Neural progenitor cell (in vitro differentiated cells): ENCODE measurements around the gene FUT2. TPM values are rescaled to one million over a fixed set of nuclear protein-coding genes. Genes with fewer than 3 reads are reported as not detected.

Experiments used
- DNase-seq: peaks from one replicate; pipeline ENCODE4 v3.0.0-alpha.2; 2016; ENCODE audit warnings: low spot score
- H2AFZ ChIP-seq: fragments of 200-600 bp; sonication (generic); replicated peaks from 2 replicates; pipeline ENCODE4 v1.6.1; 2016; ENCODE audit warnings: antibody characterized with exemption
- H3F3A ChIP-seq: fragments of 200-600 bp; sonication (generic); 2 replicates; pipeline ENCODE4 v1.6.1; 2016; ENCODE audit warnings: antibody characterized with exemption, low read depth
- H3K27ac ChIP-seq: fragments of 200-600 bp; sonication (generic); 2 replicates; pipeline ENCODE4 v1.5.1; 2016; ENCODE audit warnings: mild to moderate bottlenecking
- H3K27me3 ChIP-seq: fragments of 200-600 bp; sonication (generic); 2 replicates; pipeline ENCODE4 v1.6.1; 2016; ENCODE audit warnings: mild to moderate bottlenecking, moderate library complexity
- H3K36me3 ChIP-seq: fragments of 200-600 bp; sonication (generic); 2 replicates; pipeline ENCODE4 v1.5.1; 2016
- H3K4me1 ChIP-seq: fragments of 200-600 bp; sonication (generic); 2 replicates; pipeline ENCODE4 v1.6.1; 2016; ENCODE audit warnings: mixed run types
- H3K4me2 ChIP-seq: fragments of 200-600 bp; sonication (generic); 2 replicates; pipeline ENCODE4 v1.6.1; 2016
- H3K4me3 ChIP-seq: fragments of 200-600 bp; sonication (generic); 2 replicates; pipeline ENCODE4 v1.5.1; 2016
- H3K79me2 ChIP-seq: fragments of 200-600 bp; sonication (generic); 2 replicates; pipeline ENCODE4 v1.6.1; 2016; ENCODE audit warnings: low read depth
- H3K9ac ChIP-seq: fragments of 200-600 bp; sonication (generic); 2 replicates; pipeline ENCODE4 v1.6.1; 2016
- H3K9me3 ChIP-seq: fragments of 200-600 bp; sonication (generic); 2 replicates; pipeline ENCODE4 v1.5.1; 2016; ENCODE audit warnings: low read depth
- H4K20me1 ChIP-seq: fragments of 200-600 bp; sonication (generic); 2 replicates; pipeline ENCODE4 v1.6.1; 2016; ENCODE audit warnings: low read depth
- H3K27ac Mint-ChIP-seq: 3 replicates; pipeline ENCODE4 v1.8.0; 2021; ENCODE audit warnings: mixed read lengths
- H3K27me3 Mint-ChIP-seq: 2 replicates; pipeline ENCODE4 v1.8.0; 2022; ENCODE audit warnings: low read depth, mild to moderate bottlenecking, inconsistent platforms, moderate library complexity, mixed read lengths; ENCODE audit not compliant: insufficient read depth
- H3K36me3 Mint-ChIP-seq: 3 replicates; pipeline ENCODE4 v1.8.0; 2021; ENCODE audit warnings: mixed read lengths
- H3K4me1 Mint-ChIP-seq: 3 replicates; pipeline ENCODE4 v1.8.0; 2021; ENCODE audit warnings: mixed read lengths
- H3K4me3 Mint-ChIP-seq: 3 replicates; pipeline ENCODE4 v1.8.0; 2021; ENCODE audit warnings: mild to moderate bottlenecking, moderate library complexity, mixed read lengths
- H3K9me3 Mint-ChIP-seq: 3 replicates; pipeline ENCODE4 v1.8.0; 2020; ENCODE audit warnings: mixed read lengths
- EZH2 ChIP-seq: fragments of 200-600 bp; sonication (generic); IDR thresholded peaks from 2 replicates; pipeline ENCODE4 v1.6.1; 2017; ENCODE audit warnings: antibody characterized with exemption, mild to moderate bottlenecking, moderate library complexity
- EZH2phosphoT487 ChIP-seq: fragments of 200-600 bp; sonication (generic); IDR thresholded peaks from 2 replicates; pipeline ENCODE4 v1.6.1; 2017; ENCODE audit warnings: antibody characterized with exemption
- total RNA-seq: library from RNA; depleted of rRNA; stranded (reverse); fragments of >200 nt; gene quantifications from 2 replicates; pipeline ENCODE4 v1.2.3, GENCODE V29; 2015; ENCODE audit warnings: low replicate concordance
- TF ChIP-seq, protein P1 (sequence below): fragments of 200-600 bp; sonication (generic); IDR thresholded peaks from 2 replicates; pipeline ENCODE4 v1.5.1; 2017; ENCODE audit warnings: antibody characterized with exemption, mild to moderate bottlenecking

The FUT2 gene
- total RNA-seq, 1 donor from 2014 or later: 0.09 TPM

DNA sequence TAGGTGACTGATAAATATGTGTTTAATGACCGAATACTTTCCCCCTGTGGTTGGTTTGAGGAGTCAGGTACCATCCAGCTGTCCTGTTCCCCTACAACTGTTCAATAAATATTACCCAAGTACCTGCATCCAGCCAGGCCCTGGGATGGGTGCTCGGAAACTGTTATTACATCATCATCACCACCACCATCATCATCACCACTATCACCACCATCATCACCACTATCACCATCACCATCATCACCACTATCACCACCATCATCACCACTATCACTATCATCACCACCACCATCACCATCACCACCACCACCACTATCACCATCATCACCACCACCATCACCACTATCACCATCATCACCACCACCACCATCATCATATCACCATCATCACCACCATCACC lies 27.0 kb upstream of the FUT2 start:
- Histone ChIP-seq H3K9ac (no peak overlapping the region), H3K4me3 (no peak overlapping the region), H3K9me3 (no peaks in the 10 kb centered on the region), H3K27me3 (peaks cover 4% of the 10 kb centered on the region), H3K4me2 (no peak overlapping the region), H3K36me3 (no peaks in the 10 kb centered on the region), H3F3A (peaks cover 5% of the 10 kb centered on the region), H3K79me2 (no peaks in the 10 kb centered on the region), H3K27ac (no peak overlapping the region), H3K4me1 (peaks cover 12% of the 10 kb centered on the region), H2AFZ (no peak overlapping the region), H4K20me1 (no peaks in the 10 kb centered on the region)
- DNase-seq: no peak
- no peak for TF ChIP-seq EZH2phosphoT487
- TF ChIP-seq EZH2: no peak
- TF ChIP-seq, protein P1, sequence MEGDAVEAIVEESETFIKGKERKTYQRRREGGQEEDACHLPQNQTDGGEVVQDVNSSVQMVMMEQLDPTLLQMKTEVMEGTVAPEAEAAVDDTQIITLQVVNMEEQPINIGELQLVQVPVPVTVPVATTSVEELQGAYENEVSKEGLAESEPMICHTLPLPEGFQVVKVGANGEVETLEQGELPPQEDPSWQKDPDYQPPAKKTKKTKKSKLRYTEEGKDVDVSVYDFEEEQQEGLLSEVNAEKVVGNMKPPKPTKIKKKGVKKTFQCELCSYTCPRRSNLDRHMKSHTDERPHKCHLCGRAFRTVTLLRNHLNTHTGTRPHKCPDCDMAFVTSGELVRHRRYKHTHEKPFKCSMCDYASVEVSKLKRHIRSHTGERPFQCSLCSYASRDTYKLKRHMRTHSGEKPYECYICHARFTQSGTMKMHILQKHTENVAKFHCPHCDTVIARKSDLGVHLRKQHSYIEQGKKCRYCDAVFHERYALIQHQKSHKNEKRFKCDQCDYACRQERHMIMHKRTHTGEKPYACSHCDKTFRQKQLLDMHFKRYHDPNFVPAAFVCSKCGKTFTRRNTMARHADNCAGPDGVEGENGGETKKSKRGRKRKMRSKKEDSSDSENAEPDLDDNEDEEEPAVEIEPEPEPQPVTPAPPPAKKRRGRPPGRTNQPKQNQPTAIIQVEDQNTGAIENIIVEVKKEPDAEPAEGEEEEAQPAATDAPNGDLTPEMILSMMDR: no peak
- Mint-ChIP-seq H3K36me3 (no peaks in the 10 kb centered on the region), H3K9me3 (peaks cover 6% of the 10 kb centered on the region), H3K4me1 (peaks cover 20% of the 10 kb centered on the region), H3K4me3 (peak overlapping the region; percentile 41), H3K27ac (no peak overlapping the region), H3K27me3 (peaks cover 6% of the 10 kb centered on the region)

DNA sequence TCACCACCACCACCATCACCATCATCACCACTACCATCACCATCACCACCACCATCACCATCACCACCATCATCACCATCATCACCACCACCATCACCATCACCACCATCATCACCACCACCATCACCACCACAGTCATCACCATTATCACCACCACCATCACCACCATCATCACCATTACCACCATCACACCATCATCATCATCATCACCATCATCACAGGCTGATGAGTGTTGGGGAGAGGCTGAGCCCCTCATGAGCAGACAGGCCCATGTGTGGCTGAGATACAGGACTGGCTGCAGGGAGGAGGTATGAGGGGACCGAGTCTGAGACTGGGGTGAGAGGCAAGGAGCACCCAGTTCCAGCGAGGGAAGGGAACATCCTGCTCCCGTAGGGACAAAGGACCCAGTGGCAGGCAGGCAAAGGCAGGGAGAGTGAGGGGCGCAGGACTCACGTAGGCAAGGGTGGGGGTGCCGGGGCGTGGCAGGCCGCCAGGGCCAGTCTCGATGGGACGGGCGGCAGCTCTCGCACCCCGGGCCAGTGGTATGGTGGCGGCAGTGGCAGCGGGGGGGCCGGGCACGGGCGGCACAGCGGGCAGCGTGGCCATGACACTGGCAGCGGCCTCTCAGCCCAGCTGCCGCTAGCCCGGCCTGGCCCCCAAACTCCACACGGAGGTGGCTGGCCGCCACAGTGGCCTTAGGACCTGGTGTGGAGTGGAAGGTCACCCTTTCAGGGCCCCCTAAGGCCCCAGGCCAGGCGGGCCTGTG lies 25.7 kb upstream of the FUT2 start:
- no peak for TF ChIP-seq EZH2
- TF ChIP-seq, protein P1: no peak
- TF ChIP-seq EZH2phosphoT487: no peak
- no peaks in the 10 kb centered on the region for H3K36me3 Mint-ChIP-seq
- peak overlapping the region; percentile 73 for H3K4me3 Mint-ChIP-seq
- peaks cover 16% of the 10 kb centered on the region for H3K27me3 ChIP-seq
- no peak overlapping the region for H3K27ac ChIP-seq
- no peak overlapping the region for H3K4me3 ChIP-seq
- H3K27me3 Mint-ChIP-seq: peaks cover 8% of the 10 kb centered on the region
- peaks cover 6% of the 10 kb centered on the region for H3K9me3 Mint-ChIP-seq
- H2AFZ ChIP-seq: no peak overlapping the region
- no peak overlapping the region for H3K9ac ChIP-seq
- peaks cover 10% of the 10 kb centered on the region for H3F3A ChIP-seq
- H4K20me1 ChIP-seq: no peaks in the 10 kb centered on the region
- H3K9me3 ChIP-seq: no peaks in the 10 kb centered on the region
- H3K4me1 Mint-ChIP-seq: peaks cover 31% of the 10 kb centered on the region
- no peak for DNase-seq
- peaks cover 21% of the 10 kb centered on the region for H3K4me1 ChIP-seq
- no peaks in the 10 kb centered on the region for H3K36me3 ChIP-seq
- H3K79me2 ChIP-seq: no peaks in the 10 kb centered on the region
- no peak overlapping the region for H3K4me2 ChIP-seq
- no peak overlapping the region for H3K27ac Mint-ChIP-seq

DNA sequence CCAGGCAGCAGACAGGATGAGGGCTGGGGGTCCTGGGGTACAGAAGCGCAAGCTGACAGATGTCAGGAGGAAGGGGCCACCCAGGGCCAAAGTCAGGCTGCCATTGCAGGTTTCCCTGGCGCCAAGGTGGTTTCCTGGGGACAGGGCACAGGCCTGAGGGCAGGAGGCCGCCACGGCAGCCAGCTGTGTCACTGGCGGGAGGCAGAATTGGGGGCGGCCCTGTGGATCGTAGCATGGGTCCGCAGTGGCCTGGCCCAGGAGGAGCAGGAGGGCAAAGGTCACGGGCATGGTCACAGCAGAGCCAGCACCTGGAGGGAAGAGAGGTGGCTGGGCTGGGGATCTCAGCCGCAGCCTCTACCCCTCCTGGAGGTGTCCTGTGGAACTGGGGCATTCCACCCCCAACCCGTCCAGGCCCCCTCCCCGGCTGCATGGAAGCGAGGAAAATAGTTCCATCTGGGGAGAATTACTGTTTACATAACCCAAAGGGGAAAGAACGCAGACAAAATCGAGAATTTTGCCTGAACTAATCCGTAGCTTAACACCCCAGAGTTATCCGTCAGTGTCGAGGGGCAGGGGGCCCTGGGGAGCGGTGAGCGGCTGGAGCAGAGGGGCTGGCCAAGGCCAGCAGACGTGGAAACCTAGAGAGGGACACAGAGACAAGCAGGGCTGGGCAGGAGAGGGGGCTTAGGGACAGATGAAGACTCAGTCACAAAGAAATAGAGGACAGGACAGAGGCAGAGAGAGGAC lies 24.9 kb upstream of the FUT2 start:
- no peaks in the 10 kb centered on the region for H3K79me2 ChIP-seq
- H2AFZ ChIP-seq: no peak overlapping the region
- Mint-ChIP-seq H3K27ac (peak overlapping the region; percentile 78), H3K9me3 (peaks cover 6% of the 10 kb centered on the region), H3K4me3 (no peak overlapping the region), H3K36me3 (no peaks in the 10 kb centered on the region), H3K4me1 (peaks cover 35% of the 10 kb centered on the region), H3K27me3 (peaks cover 8% of the 10 kb centered on the region)
- DNase-seq: no peak
- no peak overlapping the region for H3K9ac ChIP-seq
- TF ChIP-seq, protein P1: no peak
- TF ChIP-seq EZH2 (no peak), EZH2phosphoT487 (no peak)
- peaks cover 16% of the 10 kb centered on the region for H3K27me3 ChIP-seq
- no peak overlapping the region for H3K4me2 ChIP-seq
- H3K9me3 ChIP-seq: no peaks in the 10 kb centered on the region
- H3F3A ChIP-seq: peaks cover 11% of the 10 kb centered on the region
- H3K27ac ChIP-seq: no peak overlapping the region
- no peaks in the 10 kb centered on the region for H4K20me1 ChIP-seq
- H3K36me3 ChIP-seq: no peaks in the 10 kb centered on the region
- H3K4me3 ChIP-seq: no peak overlapping the region
- H3K4me1 ChIP-seq: peaks cover 25% of the 10 kb centered on the region
